OCI-LY1 (cell line): ENCODE results near the gene CD3G.

Experiments used
- H2AFZ ChIP-seq: fragments of 200-600 bp; sonication (generic), shearing (Covaris generic); 2 replicates; pipeline ENCODE4 v1.6.0; 2014; ENCODE audit warnings: antibody characterized with exemption, mild to moderate bottlenecking, low read length
- H3F3A ChIP-seq: fragments of 200-600 bp; sonication (generic), shearing (Covaris generic); 2 replicates; pipeline ENCODE4 v1.6.0; 2014; ENCODE audit warnings: mild to moderate bottlenecking, antibody characterized with exemption, low read length, moderate library complexity; ENCODE audit not compliant: insufficient read depth
- H3K27ac ChIP-seq: fragments of 200-600 bp; sonication (generic); 2 replicates; pipeline ENCODE4 v1.5.1; 2014; ENCODE audit warnings: low read length, mixed run types, mild to moderate bottlenecking, low read depth; ENCODE audit not compliant: poor library complexity, severe bottlenecking
- H3K27me3 ChIP-seq: fragments of 200-600 bp; sonication (generic); 2 replicates; pipeline ENCODE4 v1.6.0; 2014; ENCODE audit warnings: antibody characterized with exemption, mild to moderate bottlenecking, low read length, moderate library complexity; ENCODE audit not compliant: insufficient read depth
- H3K36me3 ChIP-seq: fragments of 200-600 bp; sonication (generic); 2 replicates; pipeline ENCODE4 v1.6.1; 2014; ENCODE audit warnings: mild to moderate bottlenecking, antibody characterized with exemption, low read length, moderate library complexity, mixed read lengths; ENCODE audit not compliant: insufficient read depth
- H3K4me1 ChIP-seq: fragments of 200-600 bp; sonication (generic); 2 replicates; pipeline ENCODE4 v1.5.1; 2014; ENCODE audit warnings: mild to moderate bottlenecking, low read length, moderate library complexity; ENCODE audit not compliant: insufficient read depth, severe bottlenecking
- H3K4me2 ChIP-seq: fragments of 200-600 bp; sonication (generic), shearing (Covaris generic); 2 replicates; pipeline ENCODE4 v1.6.1; 2014; ENCODE audit warnings: low read length
- H3K4me3 ChIP-seq: fragments of 200-600 bp; sonication (generic); 2 replicates; pipeline ENCODE4 v1.5.1; 2014; ENCODE audit warnings: low read length, low read depth, mild to moderate bottlenecking, mixed read lengths; ENCODE audit not compliant: poor library complexity, severe bottlenecking
- H3K79me2 ChIP-seq: fragments of 200-600 bp; shearing (Covaris generic); 2 replicates; pipeline ENCODE4 v1.6.1; 2016; ENCODE audit warnings: mixed run types, low read length, mixed read lengths; ENCODE audit not compliant: insufficient read depth
- H3K9ac ChIP-seq: fragments of 200-600 bp; sonication (generic), shearing (Covaris generic); 2 replicates; pipeline ENCODE4 v1.6.1; 2014; ENCODE audit warnings: mild to moderate bottlenecking, low read length, mixed read lengths
- H3K9me2 ChIP-seq: fragments of 200-600 bp; sonication (generic), shearing (Covaris generic); 2 replicates; pipeline ENCODE4 v1.6.1; 2014; ENCODE audit warnings: low read depth, mild to moderate bottlenecking, low read length, mixed read lengths
- H3K9me3 ChIP-seq: fragments of 200-600 bp; shearing (Covaris generic); 2 replicates; pipeline ENCODE4 v1.6.1; 2014; ENCODE audit warnings: low read length, mixed read lengths
- H4K20me1 ChIP-seq: fragments of 200-600 bp; sonication (generic), shearing (Covaris generic); 2 replicates; pipeline ENCODE4 v1.6.0; 2016; ENCODE audit warnings: mild to moderate bottlenecking, low read length; ENCODE audit not compliant: insufficient read depth
- EZH2 ChIP-seq: fragments of 200-600 bp; sonication (generic), shearing (Covaris generic); IDR thresholded peaks from 2 replicates; pipeline ENCODE4 v1.8.0; 2017; ENCODE audit warnings: borderline replicate concordance, mixed run types, mild to moderate bottlenecking, antibody characterized with exemption, low read length, moderate library complexity, mixed read lengths
- TF ChIP-seq, protein P1 (sequence below): fragments of 200-600 bp; sonication (generic), shearing (Covaris generic); IDR thresholded peaks from 2 replicates; pipeline ENCODE4 v1.5.1; 2017; ENCODE audit warnings: mild to moderate bottlenecking, antibody characterized with exemption, low read length, moderate library complexity, mixed read lengths

The CD3G gene

GRCh38 chr11:118301600-118302195, 42.4 kb upstream of the CD3G start:
- Histone ChIP-seq H3K36me3 (no peaks in the 10 kb centered on the region), H3K4me2 (no peak overlapping the region), H2AFZ (no peak overlapping the region), H3K79me2 (no peaks in the 10 kb centered on the region), H3F3A (no peaks in the 10 kb centered on the region), H4K20me1 (no peaks in the 10 kb centered on the region), H3K9ac (no peak overlapping the region), H3K9me3 (no peaks in the 10 kb centered on the region), H3K4me3 (no peak overlapping the region), H3K4me1 (peaks cover 16% of the 10 kb centered on the region), H3K27me3 (no peaks in the 10 kb centered on the region), H3K27ac (no peak overlapping the region), H3K9me2 (no peaks in the 10 kb centered on the region)
- TF ChIP-seq, protein P1, sequence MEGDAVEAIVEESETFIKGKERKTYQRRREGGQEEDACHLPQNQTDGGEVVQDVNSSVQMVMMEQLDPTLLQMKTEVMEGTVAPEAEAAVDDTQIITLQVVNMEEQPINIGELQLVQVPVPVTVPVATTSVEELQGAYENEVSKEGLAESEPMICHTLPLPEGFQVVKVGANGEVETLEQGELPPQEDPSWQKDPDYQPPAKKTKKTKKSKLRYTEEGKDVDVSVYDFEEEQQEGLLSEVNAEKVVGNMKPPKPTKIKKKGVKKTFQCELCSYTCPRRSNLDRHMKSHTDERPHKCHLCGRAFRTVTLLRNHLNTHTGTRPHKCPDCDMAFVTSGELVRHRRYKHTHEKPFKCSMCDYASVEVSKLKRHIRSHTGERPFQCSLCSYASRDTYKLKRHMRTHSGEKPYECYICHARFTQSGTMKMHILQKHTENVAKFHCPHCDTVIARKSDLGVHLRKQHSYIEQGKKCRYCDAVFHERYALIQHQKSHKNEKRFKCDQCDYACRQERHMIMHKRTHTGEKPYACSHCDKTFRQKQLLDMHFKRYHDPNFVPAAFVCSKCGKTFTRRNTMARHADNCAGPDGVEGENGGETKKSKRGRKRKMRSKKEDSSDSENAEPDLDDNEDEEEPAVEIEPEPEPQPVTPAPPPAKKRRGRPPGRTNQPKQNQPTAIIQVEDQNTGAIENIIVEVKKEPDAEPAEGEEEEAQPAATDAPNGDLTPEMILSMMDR, result no peak
- TF ChIP-seq EZH2, result no peak

DNA sequence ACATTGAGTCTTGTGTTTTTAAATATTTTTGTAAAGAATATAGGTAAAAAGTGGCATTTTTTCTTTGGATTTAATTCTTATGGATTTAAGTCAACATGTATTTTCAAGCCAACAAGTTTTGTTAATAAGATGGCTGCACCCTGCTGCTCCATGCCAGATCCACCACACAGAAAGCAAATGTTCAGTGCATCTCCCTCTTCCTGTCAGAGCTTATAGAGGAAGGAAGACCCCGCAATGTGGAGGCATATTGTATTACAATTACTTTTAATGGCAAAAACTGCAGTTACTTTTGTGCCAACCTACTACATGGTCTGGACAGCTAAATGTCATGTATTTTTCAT, 39.9 kb upstream of the CD3G start:
- H3K27me3 ChIP-seq, result no peaks in the 10 kb centered on the region
- no peaks in the 10 kb centered on the region for H3K9me3 ChIP-seq
- H3K4me1 ChIP-seq, result peaks cover 16% of the 10 kb centered on the region
- no peak overlapping the region for H3K4me3 ChIP-seq
- H3K9ac ChIP-seq, result no peak overlapping the region
- no peak overlapping the region for H3K27ac ChIP-seq
- H3K79me2 ChIP-seq, result no peaks in the 10 kb centered on the region
- no peaks in the 10 kb centered on the region for H3F3A ChIP-seq
- no peak overlapping the region for H2AFZ ChIP-seq
- H3K4me2 ChIP-seq, result no peak overlapping the region
- H3K36me3 ChIP-seq, result no peaks in the 10 kb centered on the region; the same call in 1 of the 2 replicates
- TF ChIP-seq, protein P1, result no peak
- TF ChIP-seq EZH2, result no peak
- H3K9me2 ChIP-seq, result no peaks in the 10 kb centered on the region
- no peaks in the 10 kb centered on the region for H4K20me1 ChIP-seq

- H3K79me2 ChIP-seq, result no peaks in the 10 kb centered on the region
- peak within 1 kb of the TSS; percentile 82; the same call in 1 of the 2 replicates for H2AFZ ChIP-seq
- H3K9me3 ChIP-seq, result no peaks in the 10 kb centered on the region
- H3K27ac ChIP-seq, result no peak within 1 kb of the TSS
- TF ChIP-seq EZH2, result no peak
- TF ChIP-seq, protein P1, result no peak
- H3K4me2 ChIP-seq, result no peak within 1 kb of the TSS; the same call in 1 of the 2 replicates
- H3K4me3 ChIP-seq, result no peak within 1 kb of the TSS
- no peaks in the 10 kb centered on the region for H3F3A ChIP-seq
- no peak within 1 kb of the TSS for H3K9ac ChIP-seq
- H3K9me2 ChIP-seq, result no peaks in the 10 kb centered on the region
- H3K36me3 ChIP-seq, result no peaks in the 10 kb centered on the region; the same call in 1 of the 2 replicates
- H3K4me1 ChIP-seq, result peaks cover 16% of the 10 kb centered on the region
- H3K27me3 ChIP-seq, result no peaks in the 10 kb centered on the region
- H4K20me1 ChIP-seq, result no peaks in the 10 kb centered on the region
Observed at GRCh38 chr11:118304568-118305248, 39.4 kb upstream of the CD3G start, which contains the start of gene CD3E. Gene CD3E, plus strand, starts transcription at chr11:118304730. Its CDS starts 223 bp downstream, at chr11:118304953.
